SK-N-SH (cell line): ENCODE results near the gene HSPA12A. TPM values are rescaled to one million over a fixed set of nuclear protein-coding genes. Genes with fewer than 3 reads are reported as not detected.

ENCODE experiments used
- CTCF ChIA-PET: fragments of 300-600, 350-600 bp; formaldehyde crosslinking; extraction: SDS; loops from one replicate; lab custom pipeline; 2021; lab: Yijun Ruan, JAX
- POLR2A ChIA-PET: fragments of 350-600 bp; sonication (Branson Sonifier 250); formaldehyde crosslinking; extraction: SDS; loops from one replicate; lab custom pipeline; 2020; ENCODE audit warnings: antibody characterized with exemption, inconsistent platforms; lab: Yijun Ruan, JAX
- DNase-seq: peaks from one replicate; pipeline ENCODE4 v3.0.0; 2012
- H2AFZ ChIP-seq: fragments of 200-600 bp; sonication (generic); 2 replicates; pipeline ENCODE4 v1.8.1; 2016; ENCODE audit warnings: antibody characterized with exemption, mild to moderate bottlenecking, low read depth
- H3F3A ChIP-seq: fragments of 200-600 bp; sonication (generic); replicated peaks from 2 replicates; pipeline ENCODE3; 2016; ENCODE audit warnings: antibody characterized with exemption, mild to moderate bottlenecking; ENCODE audit not compliant: insufficient read depth
- H3K27ac ChIP-seq, 2 experiments: fragments of 200-500 bp in 1 of 2; fragments of 200-600 bp in 1 of 2; sonication (Bioruptor generic) in 1 of 2; sonication (generic), shearing (Covaris generic) in 1 of 2; 2 replicates each; pipeline versions ENCODE4 v1.5.1 to v1.6.1; 2014 to 2016; ENCODE audit warnings: low read depth in 2 of 2, inconsistent platforms in 1 of 2, low read length in 1 of 2, mild to moderate bottlenecking in 1 of 2, mixed read lengths in 1 of 2
- H3K27me3 ChIP-seq: fragments of 200-600 bp; sonication (generic), shearing (Covaris generic); 2 replicates; pipeline ENCODE4 v1.6.1; 2016; ENCODE audit warnings: mixed run types; ENCODE audit not compliant: insufficient read depth
- H3K36me3 ChIP-seq, 2 experiments: fragments of 200-500 bp in 1 of 2; fragments of 200-600 bp in 1 of 2; sonication (Bioruptor generic) in 1 of 2; sonication (generic) in 1 of 2; replicated peaks in 1 of 2; 2 replicates each; pipeline versions ENCODE3 to v1.5.1; 2014 to 2016; ENCODE audit warnings: low read length in 1 of 2, mild to moderate bottlenecking in 1 of 2; ENCODE audit not compliant: insufficient read depth in 2 of 2, control insufficient read depth in 1 of 2
- H3K4me1 ChIP-seq, 2 experiments: fragments of 200-500 bp in 1 of 2; fragments of 200-600 bp in 1 of 2; sonication (Bioruptor generic) in 1 of 2; sonication (generic), shearing (Covaris generic) in 1 of 2; 2 replicates each; pipeline versions ENCODE4 v1.5.1 to v1.6.1; 2014 to 2016; ENCODE audit warnings: low read depth in 1 of 2, low read length in 1 of 2, mixed run types in 1 of 2; ENCODE audit not compliant: insufficient read depth in 2 of 2, control insufficient read depth in 1 of 2
- H3K4me2 ChIP-seq: fragments of 200-600 bp; sonication (generic), shearing (Covaris generic); 2 replicates; pipeline ENCODE4 v1.6.1; 2017; ENCODE audit warnings: mixed run types
- H3K4me3 ChIP-seq, 2 experiments: fragments of 200-500 bp in 1 of 2; fragments of 200-600 bp in 1 of 2; sonication (Bioruptor generic) in 1 of 2; sonication (generic), shearing (Covaris generic) in 1 of 2; 2 replicates each; pipeline versions ENCODE4 v1.5.1 to v1.8.1; 2014 to 2016; ENCODE audit warnings: low read depth in 2 of 2, inconsistent platforms in 1 of 2, low read length in 1 of 2, mild to moderate bottlenecking in 1 of 2, mixed read lengths in 1 of 2, moderate library complexity in 1 of 2
- H3K79me2 ChIP-seq: fragments of 200-600 bp; sonication (generic); 2 replicates; pipeline ENCODE4 v1.8.1; 2017; ENCODE audit warnings: mild to moderate bottlenecking; ENCODE audit not compliant: insufficient read depth
- H3K9ac ChIP-seq: fragments of 200-600 bp; sonication (generic); 2 replicates; pipeline ENCODE4 v1.6.1; 2017; ENCODE audit warnings: mixed run types
- H3K9me2 ChIP-seq: fragments of 200-600 bp; sonication (generic); 2 replicates; pipeline ENCODE4 v1.6.1; 2017; ENCODE audit warnings: mixed run types
- H3K9me3 ChIP-seq: fragments of 200-600 bp; sonication (generic); 2 replicates; pipeline ENCODE4 v1.6.1; 2017; ENCODE audit warnings: mixed run types, mild to moderate bottlenecking, moderate library complexity
- H4K20me1 ChIP-seq: fragments of 200-600 bp; sonication (generic); 2 replicates; pipeline ENCODE4 v1.6.1; 2017; ENCODE audit warnings: mild to moderate bottlenecking, mixed run types; ENCODE audit not compliant: insufficient read depth
- EP300 ChIP-seq, 2 experiments: IDR thresholded peaks; 2 replicates each; pipeline versions ENCODE4 v1.4.0 to v1.6.1; 2012; ENCODE audit warnings: borderline replicate concordance in 1 of 2, low read depth in 1 of 2, low read length in 1 of 2
- EZH2phosphoT487 ChIP-seq: fragments of 200-600 bp; sonication (generic); IDR thresholded peaks from 2 replicates; pipeline ENCODE4 v1.6.1; 2017; ENCODE audit warnings: low read depth, mixed run types, mild to moderate bottlenecking, antibody characterized with exemption, moderate library complexity, borderline replicate concordance
- FOSL2 ChIP-seq: IDR thresholded peaks from 2 replicates; pipeline ENCODE4 v1.4.0; 2012; ENCODE audit warnings: low read depth, mild to moderate bottlenecking, moderate library complexity, borderline replicate concordance
- FOXM1 ChIP-seq: IDR thresholded peaks from 2 replicates; pipeline ENCODE4 v1.4.0; 2012; ENCODE audit warnings: low read depth, mild to moderate bottlenecking
- GABPA ChIP-seq: IDR thresholded peaks from 2 replicates; pipeline ENCODE4 v1.4.0; 2012; ENCODE audit warnings: low read depth, mild to moderate bottlenecking
- IRF3 ChIP-seq: fragments of 150-350 bp; IDR thresholded peaks from 2 replicates; pipeline ENCODE4 v1.6.1; 2016; ENCODE audit warnings: mild to moderate bottlenecking, low read depth, low read length
- JUND ChIP-seq: IDR thresholded peaks from 2 replicates; pipeline ENCODE4 v1.4.0; 2012
- NRF1 ChIP-seq: IDR thresholded peaks from 2 replicates; pipeline ENCODE4 v1.6.1; 2012; ENCODE audit warnings: low read depth, mild to moderate bottlenecking, low read length
- PBX3 ChIP-seq: IDR thresholded peaks from 2 replicates; pipeline ENCODE4; 2012
- POLR2AphosphoS5 ChIP-seq: IDR thresholded peaks from 2 replicates; pipeline ENCODE4 v1.6.1; 2012; ENCODE audit warnings: low read depth, low read length
- RXRA ChIP-seq: IDR thresholded peaks from 2 replicates; pipeline ENCODE4 v1.4.0; 2012; ENCODE audit warnings: low read depth, mild to moderate bottlenecking, borderline replicate concordance
- SMC3 ChIP-seq: IDR thresholded peaks from 2 replicates; pipeline ENCODE4 v1.6.1; 2012; ENCODE audit warnings: low read depth, low read length, improper control_type of control experiment
- TAF1 ChIP-seq: IDR thresholded peaks from 2 replicates; pipeline ENCODE4 v1.6.1; 2012; ENCODE audit warnings: low read depth, mild to moderate bottlenecking, low read length, moderate library complexity, borderline replicate concordance
- USF2 ChIP-seq: fragments of 150-350 bp; IDR thresholded peaks from 2 replicates; pipeline ENCODE4 v1.6.1; 2017; ENCODE audit warnings: antibody characterized with exemption, low read length, low read depth, borderline replicate concordance
- ZBTB33 ChIP-seq: IDR thresholded peaks from 2 replicates; pipeline ENCODE4 v1.4.0; 2012; ENCODE audit warnings: low read depth, borderline replicate concordance
- WGBS: methylation state at CpG from one replicate; pipeline ENCODE4 v1.1.6; 2017; ENCODE audit warnings: low lambda C conversion rate; 5-methylcytosine and 5-hydroxymethylcytosine counted together
- polyA plus RNA-seq, 3 experiments: library from polyadenylated mRNA; depleted of rRNA; stranded (reverse); fragments of >200 nt; gene quantifications; 2 replicates each; pipeline ENCODE4 v1.2.3, GENCODE V29; 2012

HSPA12A gene
- polyA plus RNA-seq, 1 of the 3 experiments (the other 2 are of a cell fraction): 2.9 TPM

GRCh38 chr10:116763440-116763839, 21.1 kb upstream of the HSPA12A start:
- Histone ChIP-seq H3K36me3 (no peaks in the 10 kb centered on the region), H3K27me3 (no peaks in the 10 kb centered on the region; the same call in 1 of the 2 replicates), H3F3A (no peaks in the 10 kb centered on the region), H3K4me3 (no peak overlapping the region), H3K9me2 (no peaks in the 10 kb centered on the region), H2AFZ (no peak overlapping the region), H4K20me1 (no peaks in the 10 kb centered on the region), H3K4me2 (no peak overlapping the region), H3K9ac (no peak overlapping the region), H3K9me3 (no peaks in the 10 kb centered on the region), H3K4me1 (peaks cover 0 to 4% of the 10 kb centered on the region in 2 experiments; a peak in 1 of 4 replicates), H3K79me2 (no peaks in the 10 kb centered on the region), H3K27ac (no peak overlapping the region)
- DNase-seq: no peak
- ChIA-PET POLR2A (no interaction called here), CTCF (interaction anchor here (0.7 to 4.1 kb wide), 4 partner anchors 20 to 136 kb away, joined by 3 to 24 read pairs (median 6); no protein-coding TSS in a partner anchor)
- TF ChIP-seq EP300 (IDR thresholded peaks at IDR 0.05; ENCODE audit: borderline replicate concordance in 1 of 2, low read depth in 1 of 2, low read length in 1 of 2): no peak
- no peak for TF ChIP-seq IRF3
- no peak for TF ChIP-seq POLR2AphosphoS5
- no peak for TF ChIP-seq RXRA
- TF ChIP-seq FOSL2: no peak
- no peak for TF ChIP-seq EZH2phosphoT487
- TF ChIP-seq ZBTB33: no peak
- no peak for TF ChIP-seq GABPA
- no peak for TF ChIP-seq SMC3
- no peak for TF ChIP-seq NRF1
- TF ChIP-seq FOXM1: no peak
- TF ChIP-seq TAF1: no peak
- no peak for TF ChIP-seq JUND
- TF ChIP-seq USF2: no peak
- no peak for TF ChIP-seq PBX3
- WGBS: 69% methylated on average over 2 of the region's 2 CpGs
